NCI-H2227 (cell line): Measurements from ENCODE around the gene SH2D5.

Experiments used
- DNase-seq: peaks from one replicate; lab custom pipeline; 2025; ENCODE audit not compliant: unreplicated experiment; lab: John Stamatoyannopoulos, UW

Gene SH2D5

DNA sequence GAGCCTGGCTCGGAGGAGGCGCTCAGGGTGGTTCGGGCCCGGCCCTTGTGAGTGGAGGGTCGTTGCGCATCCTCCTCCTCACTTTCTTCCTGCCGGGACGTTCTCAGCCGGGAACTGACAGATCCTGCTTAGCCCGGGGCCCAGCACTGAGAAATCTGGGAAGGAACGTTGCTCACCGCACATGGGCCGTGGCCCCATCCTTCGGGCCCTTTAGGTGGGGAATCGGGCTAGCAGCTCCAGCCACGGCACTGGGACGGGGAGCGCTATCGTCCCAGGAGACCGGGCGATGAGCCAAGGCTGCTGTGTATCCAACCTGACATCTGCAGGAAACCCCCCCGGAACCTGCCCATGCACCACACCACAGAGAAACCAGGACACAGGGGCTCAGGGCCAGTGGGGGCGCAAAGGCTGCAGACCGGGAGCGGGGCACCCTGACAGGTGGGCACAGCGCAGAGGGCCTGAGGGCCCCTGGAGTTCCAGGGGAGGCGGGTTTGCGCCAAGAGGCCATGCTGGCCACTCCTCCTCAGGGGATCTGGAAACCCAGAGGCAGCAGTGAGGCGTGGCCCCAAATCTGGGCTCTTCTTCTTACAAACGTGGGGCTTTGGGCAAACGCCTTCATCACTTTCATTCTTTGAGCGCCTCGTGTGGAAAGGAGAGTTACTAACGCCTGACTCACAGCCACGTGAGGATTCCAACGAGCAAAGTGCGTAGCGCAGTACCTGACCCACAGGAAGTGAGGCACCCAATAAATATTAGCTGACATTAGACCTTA is at the start of gene SH2D5:
Gene SH2D5, minus strand, starts transcription at position 116 of the 772 bp plus-strand sequence. CDS start 4,659 bp downstream, outside the sequence.
- peak; percentile 84 for DNase-seq

- DNase-seq, result no peak
Observed at GRCh38 chr1:20775700-20776099, 43.2 kb upstream of the SH2D5 start.

- no peak for DNase-seq
Observed at GRCh38 chr1:20771780-20772179, 39.3 kb upstream of the SH2D5 start.

DNA sequence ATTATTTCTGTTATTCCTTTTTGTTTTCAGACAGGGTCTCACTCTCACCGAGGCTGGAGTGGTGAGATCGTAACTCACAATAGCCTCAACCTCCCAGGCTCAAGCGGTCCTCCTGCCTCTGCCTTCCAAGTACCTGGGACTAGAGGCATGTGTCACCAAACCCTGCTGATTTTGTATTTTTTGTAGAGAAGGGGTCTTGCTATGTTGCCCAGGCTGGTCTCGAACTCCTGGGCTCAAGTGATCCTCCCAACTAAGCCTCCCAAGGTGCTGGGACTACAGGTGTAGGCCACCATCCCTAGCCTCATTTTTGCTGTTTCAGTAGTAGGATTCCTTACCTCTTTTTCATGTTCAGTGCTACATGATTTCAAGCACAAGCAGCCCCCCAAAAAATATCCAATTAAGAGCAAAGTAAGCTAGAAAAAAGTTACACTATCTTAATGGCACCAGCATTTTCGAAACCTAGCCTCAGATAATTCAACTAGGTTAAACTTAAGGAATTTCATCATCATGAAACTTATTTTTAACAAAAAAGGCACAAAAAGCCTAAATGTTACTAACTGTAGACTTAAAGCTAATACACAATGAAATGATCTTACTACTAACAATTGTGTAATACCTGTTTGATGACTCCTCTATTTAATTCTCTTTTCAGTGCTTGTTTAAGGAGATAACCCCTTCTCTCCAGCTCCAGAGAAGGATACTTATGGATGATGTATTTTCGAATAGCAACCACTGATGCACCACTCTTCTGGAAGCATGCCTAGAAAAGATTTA is 38.0 kb upstream of the SH2D5 start:
- no peak for DNase-seq

DNA sequence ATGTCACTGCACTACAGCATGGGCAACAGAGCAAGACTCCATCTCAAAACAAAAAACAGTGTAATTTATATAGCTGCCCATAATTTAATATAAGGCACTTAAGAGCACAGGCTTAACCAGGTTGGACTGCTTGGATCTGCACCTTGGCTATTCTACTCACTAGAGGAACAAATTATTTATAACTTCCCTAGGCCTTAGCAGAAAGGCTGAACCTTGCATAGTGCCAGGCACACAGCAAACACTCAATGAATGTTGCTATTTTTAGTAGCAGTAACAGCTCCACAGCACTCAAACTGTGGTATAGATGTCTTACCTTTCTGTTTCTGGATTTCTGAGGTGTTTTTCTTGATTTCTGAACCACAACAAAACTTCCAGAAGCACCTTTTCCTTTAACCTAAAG is 34.8 kb upstream of the SH2D5 start:
- no peak for DNase-seq

- no peak for DNase-seq
Observed at GRCh38 chr1:20763417-20763816, 30.9 kb upstream of the SH2D5 start.

DNA sequence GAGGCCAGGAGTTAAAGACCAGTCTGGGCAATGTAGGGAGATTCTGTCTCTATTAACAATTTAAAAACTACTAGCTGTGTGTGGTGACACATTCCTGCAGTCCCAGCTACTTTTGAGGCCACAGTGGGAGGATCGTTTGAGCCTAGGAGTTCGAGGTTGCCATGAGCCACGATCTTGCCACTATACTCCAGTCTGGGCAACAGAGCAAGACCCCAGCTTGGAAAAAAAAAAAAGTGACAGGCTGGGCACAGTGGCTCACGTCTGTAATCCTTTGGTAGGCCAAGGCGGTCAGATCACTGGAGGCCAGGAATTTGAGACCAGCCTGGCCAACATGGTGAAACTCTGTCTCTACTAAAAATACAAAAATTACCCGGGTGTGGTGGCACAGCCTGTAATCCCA is 27.8 kb upstream of the SH2D5 start:
- no peak for DNase-seq

DNA sequence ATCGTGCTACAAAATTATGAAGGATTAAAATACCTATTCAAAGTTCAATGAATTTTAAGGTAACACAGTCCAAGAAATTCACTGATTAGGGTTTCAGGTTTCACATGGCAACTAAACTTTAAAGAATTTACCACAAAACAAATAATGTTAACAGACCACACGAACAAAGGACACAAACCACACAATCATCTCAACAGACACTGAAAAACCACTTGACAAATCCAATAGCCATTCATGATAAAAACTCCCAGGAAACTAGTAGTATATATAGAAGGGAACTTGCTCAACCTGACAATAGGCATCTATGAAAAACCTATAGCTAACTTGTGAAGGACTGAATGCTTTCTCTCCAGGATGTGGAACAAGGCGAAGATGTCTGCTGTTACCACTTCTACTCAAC is 21.1 kb upstream of the SH2D5 start:
- no peak for DNase-seq

- no peak for DNase-seq
Observed at GRCh38 chr1:20751462-20751990, 19.0 kb upstream of the SH2D5 start.

DNA sequence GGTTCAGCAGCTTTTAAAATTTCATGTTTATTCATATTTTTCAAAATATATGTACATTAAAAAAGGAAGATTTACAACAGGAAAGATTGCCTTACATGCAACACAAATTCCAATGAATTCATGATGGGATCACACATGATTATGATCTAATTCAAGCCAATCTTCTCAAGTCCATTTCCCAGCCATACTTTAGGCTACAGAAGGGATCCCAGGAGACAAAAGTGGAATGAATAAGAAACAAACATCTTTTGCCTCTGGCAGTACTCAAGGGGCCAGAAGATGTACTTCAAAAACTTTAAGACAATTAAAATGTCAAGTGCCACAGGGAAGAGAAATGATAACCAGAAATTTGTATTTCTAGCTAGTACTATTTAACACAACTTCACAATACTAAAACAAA is 10.2 kb upstream of the SH2D5 start:
- no peak for DNase-seq

GRCh38 chr1:20740781-20741180 is 8.3 kb upstream of the SH2D5 start:
- no peak for DNase-seq

DNA sequence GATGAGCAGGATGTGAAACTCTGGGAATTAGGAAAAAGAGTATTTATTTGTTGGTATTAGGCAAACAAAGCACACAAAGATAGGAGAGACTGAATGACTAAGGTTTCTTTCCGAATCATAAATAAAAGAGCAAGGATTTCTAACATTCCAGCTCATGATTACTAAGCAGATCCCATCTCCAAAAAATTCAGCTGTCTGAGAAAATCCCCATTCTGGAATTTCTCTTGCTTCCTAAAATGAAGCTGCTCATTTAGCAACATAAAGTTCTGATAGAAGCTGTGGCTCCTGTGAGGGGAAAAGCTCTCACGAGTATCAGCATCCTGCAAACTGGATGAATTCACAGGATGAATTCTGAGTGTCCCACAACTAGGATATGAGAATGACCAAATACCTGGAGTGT is 6.7 kb upstream of the SH2D5 start:
- no peak for DNase-seq

DNA sequence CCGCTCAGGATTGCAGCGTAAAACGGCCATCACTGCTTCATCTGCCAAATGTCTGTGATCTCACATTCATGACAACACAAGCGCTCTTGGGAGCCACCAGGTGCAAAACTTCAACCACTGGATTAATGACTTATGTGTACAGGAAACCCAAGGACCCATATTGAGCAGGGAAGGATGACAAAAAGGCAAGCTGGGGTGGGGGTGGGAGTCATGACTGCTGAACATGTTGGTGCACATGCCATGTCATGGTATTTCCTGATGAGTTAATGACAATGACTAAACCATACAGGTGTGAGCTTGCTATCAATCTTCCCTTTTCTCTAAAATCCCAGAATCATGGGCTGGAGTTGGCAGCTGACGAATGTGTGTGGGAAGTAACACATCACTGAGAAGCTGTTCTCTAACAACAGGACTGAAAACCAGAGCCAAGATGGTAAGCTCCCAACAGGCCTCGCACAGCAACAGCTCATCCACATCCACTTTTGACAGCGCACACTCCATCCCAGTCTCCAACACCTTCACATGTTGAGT is 3.1 kb upstream of the SH2D5 start:
- DNase-seq, result no peak

- no peak for DNase-seq
Observed at GRCh38 chr1:20733360-20733975, 965 bp upstream of the SH2D5 start.

DNA sequence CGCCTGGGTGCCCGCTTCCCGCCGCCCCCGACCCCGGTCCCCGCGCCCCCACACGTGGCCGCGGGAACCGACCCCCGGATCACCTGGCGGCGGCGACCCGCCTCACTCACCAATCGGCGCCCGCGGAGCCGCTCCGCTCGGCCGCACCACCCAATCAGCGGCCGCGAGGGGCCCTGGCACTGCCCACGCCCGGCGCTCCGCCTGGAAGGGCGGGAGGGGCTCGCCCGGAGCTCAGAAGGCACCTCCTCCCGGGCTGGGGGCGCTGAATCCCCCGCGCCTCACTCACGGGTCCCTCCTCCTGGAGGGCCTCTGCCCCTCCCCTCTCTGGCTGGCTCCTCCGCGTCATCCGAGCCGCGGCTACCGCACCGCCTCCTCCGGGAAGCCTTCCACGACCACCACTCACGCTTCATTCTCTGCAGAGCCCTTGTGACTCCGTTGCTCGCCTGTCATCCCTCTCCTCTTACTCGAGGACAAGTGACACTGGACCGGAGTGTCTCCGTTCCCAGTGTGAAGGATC is 374 bp downstream of the SH2D5 start:
- DNase-seq, result peak; percentile 91

- peak; percentile 29 for DNase-seq
Observed at GRCh38 chr1:20731057-20731991, 1.2 kb downstream of the SH2D5 start.

DNA sequence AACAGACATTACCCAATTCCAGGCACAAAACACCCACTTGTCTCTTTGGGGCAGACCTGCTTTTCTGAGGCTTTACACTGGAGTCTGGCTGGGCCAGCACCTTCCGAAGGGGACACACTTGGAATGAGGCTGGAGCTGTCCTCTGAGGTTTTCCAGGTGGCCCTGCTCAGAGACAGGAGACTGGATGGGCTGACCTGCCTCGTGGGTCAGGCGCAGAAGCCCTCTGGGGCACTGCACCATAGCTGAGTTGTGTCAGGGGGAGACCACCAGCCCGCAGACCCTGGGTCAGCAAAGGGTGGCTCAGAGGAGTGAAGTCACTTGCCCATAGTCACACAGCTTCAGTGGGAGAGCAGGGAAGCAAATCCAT is 1.8 kb downstream of the SH2D5 start:
- no peak for DNase-seq

DNA sequence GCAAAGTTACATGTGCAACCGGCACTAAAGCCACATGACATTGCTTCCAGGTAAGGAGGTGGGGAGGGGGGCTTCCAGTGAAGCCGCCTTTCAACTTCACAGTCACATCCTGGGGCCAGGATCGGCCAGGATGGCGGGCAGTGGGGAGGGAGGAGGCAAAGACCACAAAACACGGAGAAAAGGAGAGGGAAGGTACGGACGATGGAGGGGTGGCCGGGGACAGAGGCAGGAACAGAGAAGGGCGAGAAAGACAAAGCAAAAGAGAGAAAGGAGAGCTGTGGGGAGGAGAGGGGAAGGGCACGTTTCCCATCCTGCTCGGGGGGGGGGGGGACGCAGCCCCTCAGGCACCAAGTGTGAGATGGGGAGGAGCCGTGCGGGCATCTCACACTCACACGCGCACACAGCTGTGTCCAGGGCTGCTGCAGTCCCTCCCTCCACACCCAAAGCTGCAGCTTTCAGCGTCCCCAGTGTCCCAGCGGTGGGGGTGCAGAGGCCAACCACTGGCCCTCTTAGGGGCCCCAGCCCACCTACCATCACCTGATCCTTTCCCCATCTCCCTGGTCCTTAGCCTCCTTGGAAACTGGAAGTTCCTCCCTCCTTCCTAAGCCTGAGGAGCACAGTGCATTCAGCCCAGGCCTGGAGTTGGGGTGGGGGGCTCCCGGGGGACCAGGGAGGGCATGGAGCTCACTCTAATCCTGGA is 2.4 kb downstream of the SH2D5 start:
- no peak for DNase-seq

GRCh38 chr1:20729155-20729931 is 3.2 kb downstream of the SH2D5 start:
- DNase-seq, result no peak
